Measurements from ENCODE around the gene THBS2.

Gene THBS2

DNA sequence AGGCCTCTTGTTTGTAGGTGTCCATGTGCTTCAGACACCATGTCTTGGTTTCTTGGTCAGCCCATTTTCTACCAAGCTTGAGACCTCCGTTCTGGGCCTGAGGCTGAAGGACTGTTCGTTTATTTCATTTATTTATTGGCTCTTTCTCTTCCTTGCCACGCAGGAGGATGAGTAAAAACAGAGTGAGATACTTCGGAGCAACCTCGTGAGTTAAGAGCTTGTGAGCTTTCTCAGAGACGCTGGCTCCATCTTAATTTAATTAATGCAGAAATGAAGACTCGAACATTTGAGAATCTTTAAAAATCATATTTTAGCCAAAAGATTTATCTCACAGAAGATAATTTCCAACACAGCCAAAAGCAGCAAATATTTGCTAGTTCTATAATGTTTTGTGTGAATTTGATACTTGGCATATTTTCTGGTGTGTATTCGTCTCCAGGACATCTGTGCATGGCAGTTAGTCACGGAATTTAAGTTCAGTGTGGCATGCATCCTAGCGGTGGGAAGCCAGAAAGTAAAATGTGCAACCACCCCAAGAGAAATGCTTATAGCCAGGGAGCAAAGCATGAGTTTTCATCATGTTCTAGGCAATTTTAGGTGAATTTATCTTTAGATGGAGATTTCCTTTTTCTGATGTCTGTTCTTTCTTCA lies 76.0 kb downstream of the THBS2 start:
- DNase-seq: no peak

DNA sequence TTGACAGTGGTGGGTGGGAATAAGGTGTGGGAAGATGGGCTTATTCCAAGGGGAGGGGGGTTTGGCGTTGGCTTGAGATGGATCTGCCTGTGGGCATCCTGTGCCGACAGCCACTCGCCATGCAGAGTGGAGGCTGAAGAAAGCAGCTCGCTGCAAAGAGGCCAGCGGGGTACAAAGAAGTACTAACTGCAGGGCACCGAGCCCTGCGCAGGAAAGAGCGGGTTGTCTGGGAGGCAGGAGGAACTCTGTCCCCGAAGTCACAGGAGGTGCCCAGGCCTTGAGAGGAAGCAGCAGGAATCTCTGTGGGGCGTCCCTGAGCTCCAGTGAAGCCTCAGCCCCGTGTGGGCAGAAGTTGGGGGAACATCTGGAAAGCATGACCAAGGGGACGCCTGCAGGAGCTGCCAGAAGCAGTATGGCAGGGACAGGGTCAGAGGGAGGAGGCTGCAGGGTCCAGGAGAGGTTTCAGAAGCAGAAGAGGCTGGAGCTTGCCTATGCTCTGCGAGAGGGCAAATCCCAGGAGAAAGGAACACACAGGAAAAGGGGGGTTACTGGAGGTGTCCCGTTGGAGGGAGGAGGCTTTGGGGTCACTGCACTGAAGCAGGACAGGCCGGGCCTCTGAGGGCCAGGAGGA lies 77.2 kb downstream of the THBS2 start:
- DNase-seq: no peak

DNA sequence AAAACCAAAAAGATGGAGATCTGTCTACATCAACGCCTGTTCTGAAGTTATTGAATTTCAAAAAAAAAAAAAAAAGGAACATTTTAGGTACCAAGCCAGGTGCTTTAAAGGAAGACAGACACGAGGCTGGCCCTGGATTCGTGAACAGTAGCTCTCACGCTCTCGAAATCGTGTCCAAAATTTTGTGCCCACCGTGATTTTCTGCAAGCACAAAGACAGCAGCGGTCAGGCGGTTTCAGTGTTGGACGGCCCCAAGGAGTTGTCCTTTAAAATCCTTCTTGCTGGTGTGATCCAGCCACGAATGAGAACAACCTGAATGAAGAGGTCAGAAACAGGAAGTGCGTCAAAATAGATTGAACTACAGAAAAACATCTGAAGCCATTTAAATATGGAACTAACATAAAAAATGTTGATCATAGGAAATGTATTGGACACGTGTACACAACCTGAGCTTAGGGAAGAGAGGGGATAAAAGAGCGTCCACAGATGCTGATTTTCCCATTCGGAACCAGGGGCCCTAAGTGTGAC lies 78.2 kb downstream of the THBS2 start:
- DNase-seq: no peak

DNA sequence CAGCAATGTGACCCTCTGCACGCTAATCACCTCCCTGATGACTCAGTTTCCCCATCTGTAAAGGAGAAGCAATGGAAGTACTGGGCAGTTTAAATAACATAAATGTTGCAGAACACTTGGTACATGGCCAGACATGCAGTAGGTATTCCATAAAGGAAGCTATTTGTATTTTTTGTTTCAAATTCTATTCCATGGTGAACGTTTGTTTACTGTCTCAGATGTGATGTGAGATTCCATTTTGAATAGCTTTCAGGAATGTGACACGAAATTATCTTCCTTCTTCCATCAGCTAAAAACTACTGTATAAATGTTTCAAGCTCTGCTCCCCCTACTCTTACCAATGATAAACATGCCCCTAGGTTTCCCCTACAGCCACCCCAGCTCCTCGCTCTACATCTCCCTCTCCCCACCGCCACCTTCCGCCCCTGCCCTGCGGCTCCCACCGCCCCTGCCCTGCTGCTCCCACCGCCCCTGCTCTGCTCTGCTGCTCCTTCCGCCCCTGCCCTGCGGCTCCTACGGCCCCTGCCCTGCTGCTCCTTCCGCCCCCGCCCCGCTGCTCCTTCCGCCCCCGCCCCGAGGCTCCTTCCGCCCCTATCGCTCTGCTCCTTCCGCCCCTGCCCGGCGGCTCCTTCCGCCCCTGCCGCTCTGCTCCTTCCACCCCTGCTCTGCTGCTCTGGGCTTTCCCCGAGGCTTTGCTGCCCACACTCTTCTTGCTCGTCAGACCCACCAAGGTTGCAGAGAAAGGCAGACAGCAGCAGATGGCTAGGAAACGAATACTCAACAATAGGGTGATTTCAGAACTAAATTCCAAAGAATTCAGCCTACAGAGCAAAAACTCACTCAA lies 78.9 kb downstream of the THBS2 start:
- no peak for DNase-seq

DNA sequence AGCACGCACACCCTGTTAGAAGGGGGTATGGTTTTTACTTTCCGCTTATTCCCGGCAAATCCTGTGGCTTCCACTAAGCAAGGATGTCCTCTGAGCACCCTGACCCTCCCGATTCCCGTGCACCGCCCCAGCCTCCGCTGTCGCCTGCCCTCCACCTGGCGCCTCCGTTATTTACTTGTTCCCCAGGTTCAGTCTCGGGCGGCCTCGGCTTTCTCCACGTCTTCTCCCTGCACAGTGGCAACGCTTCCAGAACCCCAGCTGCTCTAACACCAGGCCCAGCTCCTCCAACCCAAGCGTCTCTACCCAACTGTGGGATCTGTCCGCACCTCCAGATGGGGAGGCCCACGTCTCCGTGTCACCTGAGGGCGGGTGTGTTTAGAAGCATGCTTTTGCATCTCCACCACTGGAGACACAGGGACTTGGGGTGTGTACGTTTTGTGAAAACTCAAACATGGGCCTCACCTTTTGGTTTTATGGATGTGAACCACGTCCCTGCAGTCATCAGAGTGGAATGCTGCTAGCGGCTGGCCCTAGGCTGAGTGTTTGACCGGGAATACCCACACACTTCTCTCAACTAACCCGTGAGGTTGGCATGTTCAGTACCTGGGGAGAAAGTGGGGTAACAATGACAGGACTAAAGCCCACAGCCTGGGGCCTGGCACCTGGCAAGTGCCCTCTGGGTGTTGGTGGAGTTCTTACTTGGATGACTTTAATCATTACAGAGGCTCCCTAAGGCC lies 79.9 kb downstream of the THBS2 start:
- DNase-seq: no peak

DNA sequence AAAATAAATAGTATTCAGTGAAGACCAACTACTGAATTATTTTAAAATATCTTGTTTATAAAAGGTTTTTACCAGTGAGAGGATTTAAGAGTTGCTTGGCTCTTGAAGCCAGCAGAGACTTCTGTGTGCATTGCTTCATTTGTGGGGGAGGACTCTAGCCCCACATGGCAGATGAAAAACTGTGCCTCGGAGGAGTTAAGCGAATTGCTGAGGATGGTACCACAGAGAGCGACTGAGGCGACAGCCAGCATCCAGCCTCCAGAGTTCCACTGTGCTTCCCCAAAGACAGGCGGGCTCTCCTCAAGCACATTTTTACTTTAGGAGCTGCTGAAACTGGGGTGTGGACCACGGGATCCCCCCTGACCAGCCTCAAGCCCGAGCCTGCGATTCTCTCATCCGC lies 80.7 kb downstream of the THBS2 start:
- DNase-seq: no peak

DNA sequence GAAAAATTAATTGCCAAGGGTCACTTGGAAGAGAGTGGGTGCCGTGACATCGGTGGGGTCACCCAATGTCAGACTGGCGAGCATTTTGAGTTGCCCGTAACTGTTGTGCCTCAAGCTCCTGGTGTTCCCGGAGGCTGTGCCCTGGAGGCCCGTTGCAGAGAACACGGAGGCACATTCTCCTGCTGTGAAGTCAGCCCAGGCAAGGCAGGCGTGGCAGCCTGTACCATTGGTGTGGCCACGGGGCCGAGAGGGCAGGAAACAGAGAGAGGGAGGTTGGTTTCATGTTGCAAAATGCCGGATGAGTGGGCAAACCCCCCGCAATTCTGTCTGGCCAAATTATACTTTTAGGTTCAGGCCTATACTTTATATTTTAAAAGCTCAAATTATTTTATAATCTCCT lies 81.2 kb downstream of the THBS2 start:
- DNase-seq: no peak

DNA sequence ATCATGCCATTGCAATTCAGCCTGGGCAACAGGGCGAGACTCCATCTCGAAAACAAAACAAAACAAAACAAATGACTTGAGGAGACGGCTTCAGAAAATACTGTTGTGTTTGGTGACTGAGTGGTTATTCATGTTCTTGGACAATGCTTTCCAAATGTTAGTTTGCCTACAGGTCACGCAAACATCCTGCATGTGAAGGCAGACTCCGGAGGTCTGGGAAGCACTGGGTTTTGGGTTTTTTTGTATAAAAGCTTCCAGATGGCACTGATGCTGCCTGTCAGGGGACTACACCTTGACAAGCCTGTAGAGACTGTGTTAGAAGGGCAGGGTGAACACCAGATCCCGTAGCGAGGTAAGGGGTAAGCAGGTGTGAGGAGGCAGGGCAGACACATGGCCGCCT lies 81.7 kb downstream of the THBS2 start:
- DNase-seq: no peak

DNA sequence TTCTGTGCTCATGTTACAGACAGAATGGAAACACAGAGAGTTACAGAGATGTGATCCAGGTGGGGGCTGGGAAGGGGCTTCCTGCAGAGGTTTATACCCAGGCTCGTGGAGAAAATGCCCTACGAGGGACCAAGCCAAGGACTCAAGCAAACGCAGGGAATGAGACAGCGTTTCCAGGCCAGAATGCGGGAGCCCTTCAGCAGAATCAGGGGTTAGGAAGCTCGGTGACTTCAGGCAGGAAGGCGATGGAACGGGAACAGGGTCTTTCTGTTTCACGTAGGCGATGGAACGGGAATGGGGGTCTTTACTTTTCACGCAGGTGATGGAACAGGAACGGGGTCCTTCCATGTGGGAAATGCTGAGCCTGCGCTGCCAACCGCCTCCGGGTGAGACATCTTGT lies 82.6 kb downstream of the THBS2 start:
- no peak for DNase-seq

DNA sequence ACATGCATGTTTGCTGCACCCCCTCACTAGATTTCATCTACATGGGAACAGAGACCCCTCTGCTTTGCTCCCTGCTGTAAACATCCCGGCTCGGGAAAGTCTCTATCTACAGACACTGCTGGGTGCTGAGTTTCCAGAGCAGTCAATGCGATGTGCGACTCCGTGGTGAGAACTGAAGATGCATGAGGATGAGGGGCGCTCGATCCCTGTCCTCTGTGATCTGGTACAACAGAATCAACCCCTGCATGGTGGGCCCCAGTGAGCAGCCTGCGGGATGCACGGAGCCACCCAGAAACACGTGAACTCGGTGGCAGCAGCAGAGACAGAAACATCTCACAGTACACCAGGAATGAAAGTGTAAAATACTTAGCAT lies 83.1 kb downstream of the THBS2 start:
- no peak for DNase-seq

DNA sequence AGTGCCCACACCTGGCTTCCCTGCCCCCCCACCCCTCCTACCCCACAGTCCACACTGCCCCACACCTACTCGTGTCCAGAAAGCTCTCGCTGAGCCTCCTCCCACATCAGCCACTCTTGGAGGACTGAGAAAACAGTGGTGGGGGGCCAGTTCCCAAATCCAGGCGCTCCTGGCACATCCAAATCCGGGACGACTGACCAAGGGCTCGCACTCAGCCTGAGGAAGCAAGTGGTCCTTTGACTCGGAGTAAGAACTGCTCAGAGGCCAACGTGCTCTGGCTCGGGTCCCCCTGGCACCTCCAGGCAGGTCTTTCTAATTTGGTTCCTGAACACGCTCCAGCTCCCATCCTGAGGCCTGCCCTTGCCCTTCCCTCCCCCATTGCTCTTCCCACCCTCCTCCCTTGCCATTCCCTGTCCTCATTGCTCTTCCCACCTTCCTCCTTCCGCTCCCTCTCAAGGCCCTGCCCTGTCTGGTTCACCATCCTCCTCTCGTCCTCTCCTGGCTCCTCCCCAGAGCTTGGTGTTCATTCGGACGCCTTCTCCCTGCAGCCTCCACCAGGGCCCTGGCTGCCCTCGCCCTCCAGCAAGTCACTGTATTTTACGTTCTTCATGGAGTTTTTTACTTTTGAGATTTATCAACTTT lies 83.6 kb downstream of the THBS2 start:
- no peak for DNase-seq

DNA sequence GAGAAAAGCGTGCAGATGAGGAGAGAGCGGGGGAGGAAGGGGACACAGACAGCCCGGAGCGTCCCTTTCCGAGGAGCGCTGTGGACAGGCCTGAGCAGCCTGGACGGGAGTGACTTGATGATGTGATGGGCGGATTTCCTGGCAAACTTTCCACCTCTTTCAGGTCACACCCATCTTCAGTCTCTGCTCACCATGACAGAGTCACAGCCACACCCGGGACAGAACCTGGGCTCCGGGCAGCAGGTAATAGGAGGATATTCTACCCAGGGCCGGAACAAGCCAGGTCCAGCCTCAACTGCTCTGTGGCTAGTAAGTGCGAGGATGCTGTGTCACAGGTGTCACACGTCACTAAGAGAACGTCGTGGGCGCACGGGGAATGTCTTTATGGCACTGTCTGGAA lies 84.3 kb downstream of the THBS2 start:
- DNase-seq: no peak

DNA sequence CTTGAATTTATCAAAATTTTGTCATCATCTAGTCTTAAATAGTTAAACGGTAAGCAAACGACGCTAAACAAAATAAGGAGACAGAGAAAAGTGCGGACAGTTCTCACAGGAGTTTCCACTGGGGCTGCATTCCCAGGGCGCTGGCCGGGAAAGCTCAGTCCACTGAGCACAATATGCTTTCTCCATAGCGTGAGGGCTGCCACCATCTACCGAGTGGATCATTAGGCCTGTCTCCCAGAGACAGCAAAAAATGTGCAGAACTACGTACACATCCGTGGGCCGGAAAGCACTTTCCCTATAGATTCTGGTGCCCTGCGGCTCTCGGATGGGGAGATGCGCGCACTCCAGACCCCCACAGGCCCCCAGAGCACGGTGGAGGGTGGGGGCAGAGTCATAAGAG lies 84.9 kb downstream of the THBS2 start:
- DNase-seq: no peak

DNA sequence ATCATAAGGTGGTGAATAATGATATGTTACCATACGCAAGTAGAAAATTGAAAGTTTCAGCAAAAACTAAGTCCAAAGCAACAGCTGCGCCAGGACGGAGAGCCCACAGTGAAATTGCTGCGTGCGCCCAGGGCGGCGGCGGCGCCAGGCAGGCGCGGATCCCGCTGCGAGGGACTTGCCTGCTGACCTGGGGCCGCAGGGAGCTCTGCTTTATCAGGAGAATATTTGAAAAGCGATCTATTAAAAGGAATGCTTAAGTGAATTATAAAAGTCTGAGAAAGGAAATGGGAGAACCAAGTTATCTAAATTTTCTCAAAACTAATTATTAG lies 85.4 kb downstream of the THBS2 start:
- no peak for DNase-seq

DNA sequence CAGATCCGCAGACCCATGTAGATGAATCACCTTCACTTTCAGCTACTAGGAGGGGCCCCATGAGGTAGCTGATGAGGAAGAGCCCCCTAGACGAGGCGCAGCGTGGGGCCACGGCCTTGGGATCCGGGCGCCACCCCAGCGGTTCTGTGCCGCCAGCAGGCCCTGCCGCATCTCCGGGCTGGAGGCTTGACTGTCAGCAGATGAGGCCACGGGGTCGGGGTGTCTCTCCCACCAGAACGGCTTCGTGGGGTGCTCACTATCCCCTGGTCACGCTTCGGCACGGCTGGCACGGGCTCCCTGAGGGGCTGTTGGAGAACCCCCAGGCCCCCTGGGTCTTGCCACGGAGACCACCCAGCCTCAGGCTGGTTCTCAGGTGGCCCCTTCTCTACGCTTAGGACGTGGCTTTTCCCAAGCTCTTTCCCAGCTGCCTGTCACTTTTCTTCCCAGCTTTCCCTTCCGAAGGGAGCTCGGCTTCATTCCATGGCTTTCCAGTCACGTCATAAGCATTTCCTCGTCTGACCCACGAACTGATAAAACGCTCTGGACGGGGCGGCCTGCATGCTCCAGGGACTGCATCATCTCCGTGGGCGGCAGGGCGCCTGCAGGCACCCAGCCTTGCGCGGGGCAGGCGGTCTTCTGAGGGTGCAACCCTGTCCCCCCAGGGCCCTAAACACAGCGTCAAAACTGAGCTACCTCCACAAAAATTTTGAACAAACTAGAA lies 85.9 kb downstream of the THBS2 start:
- DNase-seq: no peak

DNA sequence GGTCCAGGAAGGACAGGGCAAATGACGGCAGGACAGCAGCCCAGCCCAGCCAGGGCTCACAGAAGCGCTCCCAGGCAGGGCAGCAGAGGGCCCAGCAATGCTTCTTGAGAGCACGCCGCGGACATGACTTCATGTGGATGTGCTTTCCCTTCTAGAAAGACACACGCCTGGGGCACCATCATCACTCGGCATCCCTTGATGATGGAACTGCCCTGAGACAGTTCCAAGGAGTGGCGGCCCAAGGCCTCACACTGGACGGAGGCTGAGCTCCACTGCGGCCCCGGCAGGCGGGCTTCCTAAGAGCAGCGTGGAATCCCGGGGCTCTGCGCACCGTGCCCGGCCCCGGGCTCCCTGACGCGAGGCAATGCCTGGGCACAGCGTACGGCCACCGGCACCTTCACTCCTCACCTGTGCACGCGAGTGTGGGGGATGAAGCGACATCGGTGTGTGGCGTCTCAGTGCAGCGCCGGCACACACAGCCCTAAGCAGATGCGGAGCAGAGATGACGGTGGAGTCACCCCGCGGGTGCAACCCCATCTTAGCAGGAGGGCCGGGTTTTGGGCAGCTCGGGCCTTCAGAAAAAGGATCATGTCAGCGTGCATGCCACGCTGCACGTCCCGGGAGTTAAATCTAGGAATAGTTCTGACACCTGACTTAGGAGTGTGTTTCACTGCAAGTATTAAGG lies 86.6 kb downstream of the THBS2 start:
- no peak for DNase-seq

Data from activated CD4-positive, CD25-positive, alpha-beta regulatory T cell treated with anti-CD3 and anti-CD28 coated beads, Interleukin-2, amount 50 U/mL, for 72 hours (primary cell).